HepG2 (cell line): ENCODE data around the gene FRMD4B.

Source experiments
- CTCF ChIP-seq: sonication (generic); formaldehyde crosslinking; IDR thresholded peaks from 2 replicates; pipeline ENCODE4 v1.5.0; 2020; ENCODE audit warnings: mild to moderate bottlenecking, missing genetic modification reagents, moderate library complexity
- JUND ChIP-seq: sonication (generic); formaldehyde crosslinking; IDR thresholded peaks from 2 replicates; pipeline ENCODE4 v1.8.0; 2022; ENCODE audit warnings: mild to moderate bottlenecking, missing genetic modification reagents
- NBN ChIP-seq: fragments of 450-650 bp; conservative IDR thresholded peaks from 2 replicates; pipeline ENCODE4 v1.6.1; 2017
- NFIC ChIP-seq: IDR thresholded peaks from 2 replicates; pipeline ENCODE4 v1.6.1; 2012; ENCODE audit warnings: mild to moderate bottlenecking, low read length, inconsistent platforms
- SMARCC2 ChIP-seq: fragments of 450-650 bp; IDR thresholded peaks from 2 replicates; pipeline ENCODE4 v1.6.1; 2017; ENCODE audit warnings: antibody characterized with exemption, mild to moderate bottlenecking
- ZKSCAN1 ChIP-seq: fragments of 150-350 bp; IDR thresholded peaks from 2 replicates; pipeline ENCODE4 v1.6.1; 2014; ENCODE audit warnings: low read length
- TF ChIP-seq, protein P1 (sequence below): sonication (generic); formaldehyde crosslinking; IDR thresholded peaks from 2 replicates; pipeline ENCODE4 v1.4.0; 2020; ENCODE audit warnings: low read depth, mild to moderate bottlenecking, missing genetic modification reagents

DNA sequence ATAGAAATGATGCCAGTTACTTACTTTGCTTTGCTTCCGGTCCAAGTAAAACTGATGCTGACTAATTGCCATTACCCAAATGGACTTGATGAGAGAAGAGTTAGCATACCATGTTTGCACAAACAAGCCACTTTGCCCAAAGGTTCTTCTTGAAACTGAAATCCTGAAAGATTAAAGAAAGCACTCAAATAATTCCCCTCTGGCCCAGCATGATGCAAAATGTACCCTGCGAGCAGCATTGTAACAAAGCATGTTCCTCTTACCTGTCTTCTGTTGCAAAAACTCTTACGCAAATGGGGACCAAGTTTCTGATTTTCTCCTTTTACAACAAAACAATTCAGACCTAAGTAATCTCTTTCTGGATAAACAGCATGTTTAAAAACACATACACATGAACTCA is 189.0 kb downstream of the FRMD4B start:
- TF ChIP-seq NFIC (no peak), JUND (CRISPR knock-in tag) (no peak), NBN (no peak), SMARCC2 (no peak), CTCF (CRISPR knock-in tag) (no peak), ZKSCAN1 (no peak)
- TF ChIP-seq, protein P1, sequence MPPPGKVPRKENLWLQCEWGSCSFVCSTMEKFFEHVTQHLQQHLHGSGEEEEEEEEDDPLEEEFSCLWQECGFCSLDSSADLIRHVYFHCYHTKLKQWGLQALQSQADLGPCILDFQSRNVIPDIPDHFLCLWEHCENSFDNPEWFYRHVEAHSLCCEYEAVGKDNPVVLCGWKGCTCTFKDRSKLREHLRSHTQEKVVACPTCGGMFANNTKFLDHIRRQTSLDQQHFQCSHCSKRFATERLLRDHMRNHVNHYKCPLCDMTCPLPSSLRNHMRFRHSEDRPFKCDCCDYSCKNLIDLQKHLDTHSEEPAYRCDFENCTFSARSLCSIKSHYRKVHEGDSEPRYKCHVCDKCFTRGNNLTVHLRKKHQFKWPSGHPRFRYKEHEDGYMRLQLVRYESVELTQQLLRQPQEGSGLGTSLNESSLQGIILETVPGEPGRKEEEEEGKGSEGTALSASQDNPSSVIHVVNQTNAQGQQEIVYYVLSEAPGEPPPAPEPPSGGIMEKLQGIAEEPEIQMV (CRISPR knock-in tag), result no peak
